Epidermal melanocyte (primary cell): ENCODE data around the gene CHRM5.

Experiments used
- DNase-seq: peaks from one replicate; pipeline ENCODE4 v3.0.0; 2011; ENCODE audit warnings: low spot score; ENCODE audit not compliant: insufficient read length

The CHRM5 gene, protein sequence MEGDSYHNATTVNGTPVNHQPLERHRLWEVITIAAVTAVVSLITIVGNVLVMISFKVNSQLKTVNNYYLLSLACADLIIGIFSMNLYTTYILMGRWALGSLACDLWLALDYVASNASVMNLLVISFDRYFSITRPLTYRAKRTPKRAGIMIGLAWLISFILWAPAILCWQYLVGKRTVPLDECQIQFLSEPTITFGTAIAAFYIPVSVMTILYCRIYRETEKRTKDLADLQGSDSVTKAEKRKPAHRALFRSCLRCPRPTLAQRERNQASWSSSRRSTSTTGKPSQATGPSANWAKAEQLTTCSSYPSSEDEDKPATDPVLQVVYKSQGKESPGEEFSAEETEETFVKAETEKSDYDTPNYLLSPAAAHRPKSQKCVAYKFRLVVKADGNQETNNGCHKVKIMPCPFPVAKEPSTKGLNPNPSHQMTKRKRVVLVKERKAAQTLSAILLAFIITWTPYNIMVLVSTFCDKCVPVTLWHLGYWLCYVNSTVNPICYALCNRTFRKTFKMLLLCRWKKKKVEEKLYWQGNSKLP

DNA sequence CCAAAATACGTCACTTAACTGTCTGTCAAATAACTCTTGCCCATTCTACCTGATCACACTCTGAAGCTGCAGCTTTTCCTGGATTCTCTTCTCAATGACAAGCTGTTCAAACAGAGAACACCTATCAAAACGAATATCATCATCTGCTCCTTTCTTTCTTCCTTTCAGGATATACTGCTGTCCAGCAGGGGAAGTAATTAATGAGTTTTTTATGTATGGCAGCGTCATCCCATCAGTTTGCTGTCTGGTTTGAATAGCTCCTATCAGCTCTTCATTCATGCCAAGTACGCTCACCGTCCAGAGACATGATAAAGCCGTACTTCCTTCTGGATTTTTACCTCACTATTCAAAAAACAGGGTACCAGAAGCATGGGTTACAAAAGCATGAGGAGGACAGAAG, at the start of gene CHRM5:
TSS of gene CHRM5 (plus strand) at position 274 of the 400 bp plus-strand sequence. CDS start 94,221 bp downstream, outside the sequence.
- no peak for DNase-seq

- no peak for DNase-seq
These were observed 44.9 kb upstream of the CHRM5 start for GRCh38 chr15:33923446-33923845.

- DNase-seq = no peak
These were observed 42.0 kb upstream of the CHRM5 start for GRCh38 chr15:33926260-33926659.

- DNase-seq = no peak
These were observed 35.6 kb upstream of the CHRM5 start for GRCh38 chr15:33932734-33933133.

DNA sequence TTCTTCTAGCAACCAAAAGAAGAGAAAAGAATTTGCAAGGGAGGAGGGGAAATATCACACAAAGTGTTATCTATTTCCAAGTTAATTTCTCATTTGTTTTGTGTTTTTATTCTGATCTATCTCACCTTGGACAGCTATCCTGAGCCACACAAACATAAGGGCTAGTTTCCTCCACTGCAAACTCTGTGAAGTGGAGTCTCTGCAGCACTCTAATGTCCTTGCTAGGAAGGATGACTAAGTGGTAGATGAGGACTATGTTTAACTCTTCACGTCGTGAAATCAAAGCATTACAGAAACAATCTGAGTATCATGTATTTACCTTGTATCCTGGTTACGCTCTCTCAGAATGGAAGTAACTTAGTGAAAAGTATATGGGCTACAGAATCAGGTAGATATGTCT, 33.9 kb upstream of the CHRM5 start:
- DNase-seq = no peak

DNA sequence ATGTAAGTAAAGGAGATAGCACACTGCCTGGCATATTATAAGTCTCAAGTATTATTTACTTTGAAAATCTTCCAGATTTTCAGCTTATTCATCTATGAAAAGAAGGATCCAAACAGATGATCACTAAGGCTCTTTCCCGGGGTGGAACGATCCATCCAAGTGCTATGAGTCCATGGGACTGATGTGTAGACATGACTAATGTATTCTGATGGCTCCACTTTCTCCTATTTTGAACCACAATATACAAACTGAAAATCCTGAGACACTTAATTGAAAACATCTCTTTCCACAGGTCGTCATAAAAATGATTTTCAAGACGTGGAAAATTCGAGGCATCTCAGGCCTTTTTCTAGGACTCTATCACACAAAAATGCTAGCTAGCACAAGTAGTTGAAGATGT, 33.4 kb upstream of the CHRM5 start:
- no peak for DNase-seq

DNA sequence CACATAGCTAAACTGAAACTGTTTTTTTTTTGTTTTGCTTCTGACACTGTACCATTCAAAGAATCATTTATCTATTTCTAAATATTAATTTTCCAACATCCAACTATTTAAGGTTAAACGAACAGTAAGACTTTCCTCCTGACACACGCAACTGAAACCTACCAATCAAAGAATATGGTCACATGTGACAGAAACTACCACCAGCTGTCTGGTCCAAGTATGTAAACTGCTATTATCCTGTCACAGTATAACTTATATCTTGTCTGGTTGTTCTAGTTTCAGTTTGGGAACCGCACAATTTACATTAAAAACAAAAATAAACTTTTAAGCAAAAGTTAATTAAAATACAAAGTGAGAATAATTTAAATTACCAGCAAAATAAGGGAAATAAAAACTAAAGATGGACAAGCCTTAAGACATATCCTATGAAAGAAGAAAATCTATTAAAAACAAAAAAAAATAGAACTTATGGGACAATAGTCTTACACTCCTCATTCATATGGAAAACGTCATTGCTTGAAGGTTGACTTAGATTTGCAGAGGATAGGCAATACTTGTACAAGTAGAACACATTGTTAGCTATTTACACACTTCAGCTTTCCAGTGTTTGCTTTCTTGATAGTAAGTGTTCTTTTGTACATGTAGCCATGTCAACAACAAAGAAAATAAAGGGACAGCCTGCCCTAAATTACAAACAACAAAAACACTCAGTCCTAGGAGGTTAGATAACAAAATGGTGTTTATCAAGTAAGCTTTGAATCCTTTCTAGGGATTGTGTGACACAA, 26.8 kb upstream of the CHRM5 start:
- DNase-seq = no peak

- DNase-seq = no peak
These were observed 22.1 kb upstream of the CHRM5 start for GRCh38 chr15:33946152-33946551.

DNA sequence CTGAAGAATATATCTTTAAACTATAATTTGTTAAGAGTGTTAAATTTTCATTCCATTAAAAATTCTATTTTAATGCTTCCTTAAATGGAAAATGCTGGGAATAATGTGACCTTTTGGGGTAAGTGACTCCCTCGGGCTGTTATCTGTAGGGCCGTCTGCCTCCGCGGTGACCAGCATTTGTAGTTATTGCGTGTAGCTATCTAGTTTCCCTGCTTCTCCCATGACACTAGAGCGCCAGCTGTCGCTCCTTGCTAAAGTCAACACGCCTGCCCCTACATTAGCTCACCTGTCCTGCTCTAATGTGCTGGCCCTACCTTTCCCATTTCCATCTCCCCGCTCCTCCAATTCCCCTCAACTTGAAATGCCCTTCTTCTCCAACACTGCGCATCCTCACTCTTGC, 12.4 kb upstream of the CHRM5 start:
- DNase-seq = no peak

DNA sequence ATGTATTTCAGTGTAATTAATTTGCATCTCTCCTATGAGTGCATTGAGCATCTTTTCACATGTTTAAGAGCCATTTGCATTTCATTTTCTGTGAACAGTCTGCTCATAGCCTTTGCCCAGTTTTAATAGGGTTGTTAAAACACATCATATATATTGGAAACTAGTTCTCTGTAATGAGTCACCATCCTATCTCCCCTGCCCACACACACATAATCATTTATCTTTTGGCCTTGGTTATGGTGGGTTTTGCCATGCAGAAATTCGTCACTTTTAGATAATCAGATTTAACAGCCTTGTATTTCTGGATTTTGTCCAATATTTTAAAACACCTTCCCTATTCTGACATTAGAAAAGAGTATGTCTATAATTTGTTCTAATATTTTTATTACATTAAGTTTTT, 11.9 kb upstream of the CHRM5 start:
- no peak for DNase-seq

GRCh38 chr15:33959844-33960548, 8.3 kb upstream of the CHRM5 start:
- DNase-seq = no peak

GRCh38 chr15:33960549-33960935, 7.8 kb upstream of the CHRM5 start:
- no peak for DNase-seq

DNA sequence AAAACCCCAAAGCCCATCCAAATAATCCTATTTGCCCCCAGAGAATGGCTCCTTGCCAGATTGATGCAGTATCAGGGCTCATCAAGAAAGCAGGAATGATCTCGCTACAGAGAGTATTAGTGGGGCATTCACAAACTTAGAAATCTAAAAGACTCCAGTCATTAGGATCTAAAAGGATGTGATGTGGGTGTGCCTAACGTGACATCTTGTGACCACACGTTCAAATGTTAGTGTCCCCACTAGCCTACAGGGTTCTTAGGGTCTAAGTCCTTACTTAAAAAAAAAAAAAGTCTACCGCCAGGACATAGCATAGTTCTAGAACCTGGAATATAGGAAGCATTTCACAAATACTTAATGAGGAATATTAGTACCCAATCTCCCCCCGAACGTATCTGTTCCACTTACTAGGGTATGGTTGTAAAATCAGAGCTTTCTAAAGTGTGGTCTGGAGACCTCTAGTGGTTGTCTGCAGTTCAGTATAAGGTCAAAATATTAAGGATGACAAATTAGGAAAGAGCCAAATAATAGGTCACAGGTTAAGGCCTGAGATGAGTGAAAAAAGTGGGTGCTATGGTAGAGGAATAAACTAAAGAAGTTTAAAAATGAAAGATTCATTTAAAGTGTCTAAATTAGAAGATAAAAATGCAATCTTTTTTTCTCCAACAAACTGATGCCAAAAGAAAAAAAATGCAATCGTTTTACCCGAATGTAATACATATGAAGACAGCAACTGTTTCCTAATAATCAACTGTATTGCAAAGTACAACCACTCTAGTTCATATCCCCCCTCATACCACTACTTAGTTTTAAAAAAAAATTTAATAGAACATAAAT, 4.2 kb upstream of the CHRM5 start:
- peak; percentile 49 for DNase-seq

- no peak for DNase-seq
These were observed 3.6 kb upstream of the CHRM5 start for GRCh38 chr15:33964665-33965040.

- DNase-seq = no peak
These were observed 524 bp downstream of the CHRM5 start for GRCh38 chr15:33968821-33969220.

GRCh38 chr15:33971811-33972210, 3.5 kb downstream of the CHRM5 start:
- no peak for DNase-seq

GRCh38 chr15:33975022-33975565, 6.8 kb downstream of the CHRM5 start:
- no peak for DNase-seq

- DNase-seq = no peak
These were observed 11.9 kb downstream of the CHRM5 start for GRCh38 chr15:33980159-33980558.

GRCh38 chr15:33982516-33982915, 14.2 kb downstream of the CHRM5 start:
- no peak for DNase-seq

DNA sequence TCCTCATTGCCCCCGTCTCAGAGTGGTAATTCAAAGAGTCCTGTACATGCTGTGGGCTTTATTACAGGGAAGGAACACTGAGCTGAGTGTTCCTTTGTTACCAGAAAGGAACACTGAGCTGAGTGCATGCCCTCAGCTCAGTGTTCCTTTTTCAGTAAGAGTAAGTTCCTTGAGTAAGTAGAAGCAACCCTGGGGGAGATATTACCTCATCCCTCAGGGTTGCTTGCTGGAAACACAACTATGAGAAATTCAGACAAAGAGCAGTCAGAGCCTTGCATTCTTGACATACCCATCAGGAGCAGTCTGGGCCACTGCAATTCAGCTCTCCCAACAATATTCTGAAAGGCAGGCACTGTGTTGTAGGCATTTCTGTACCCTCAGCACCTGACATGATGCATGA, 17.0 kb downstream of the CHRM5 start:
- DNase-seq = peak; percentile 21

GRCh38 chr15:33985751-33986150, 17.5 kb downstream of the CHRM5 start:
- no peak for DNase-seq
